ENCODE results near the gene TDP1. TPM values are rescaled to one million over a fixed set of nuclear protein-coding genes. Genes with fewer than 3 reads are reported as not detected.

Gene TDP1
- total RNA-seq, 2 experiments from 2014 or later, result 65.9 to 75.3 TPM

DNA sequence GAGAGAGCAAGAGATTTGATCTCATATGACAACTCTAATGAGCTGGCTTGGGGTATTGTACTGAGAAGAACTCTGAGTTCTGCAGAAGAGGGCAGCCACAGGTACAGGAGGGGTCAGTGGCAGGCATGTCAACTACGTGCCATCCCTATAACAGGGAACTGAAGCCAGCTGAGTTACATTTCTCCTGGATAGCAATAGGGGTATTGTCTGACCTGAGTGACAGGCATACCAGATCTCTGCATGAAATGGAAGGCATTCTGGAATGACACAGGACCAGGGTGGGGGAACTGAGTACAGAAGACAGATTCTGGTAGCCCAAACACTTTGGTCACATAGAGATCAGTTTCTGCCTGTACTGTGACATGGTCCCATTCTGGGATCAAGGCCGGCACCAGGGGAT is 37.0 kb upstream of the TDP1 start:
- Histone ChIP-seq H3K27ac (ENCODE audit: low read depth, low read length, poor library complexity, severe bottlenecking) (no peak overlapping the region), H3K4me2 (ENCODE audit: low read length) (no peak overlapping the region), H2AFZ (ENCODE audit: low read length) (no peak overlapping the region), H3K9me3 (ENCODE audit: low read length) (no peaks in the 10 kb centered on the region), H3K9me2 (ENCODE audit: insufficient read depth, low read length) (no peaks in the 10 kb centered on the region), H3K4me3 (ENCODE audit: low read depth, low read length, poor library complexity, severe bottlenecking) (no peak overlapping the region), H3K79me2 (ENCODE audit: insufficient read depth, low read depth, low read length) (no peaks in the 10 kb centered on the region), H3K36me3 (ENCODE audit: insufficient read depth, low read length) (no peaks in the 10 kb centered on the region), H3K4me1 (ENCODE audit: insufficient read depth, low read length, poor library complexity, severe bottlenecking) (no peaks in the 10 kb centered on the region), H4K20me1 (ENCODE audit: insufficient read depth, low read length) (no peaks in the 10 kb centered on the region)
- intact Hi-C loops (cut with micrococcal nuclease; ENCODE audit: unreplicated experiment), result loop anchor here (5.0 kb wide), 1 partner anchor 501 kb away; the partner anchor contains the start of gene FOXN3
- TF ChIP-seq, protein P1, sequence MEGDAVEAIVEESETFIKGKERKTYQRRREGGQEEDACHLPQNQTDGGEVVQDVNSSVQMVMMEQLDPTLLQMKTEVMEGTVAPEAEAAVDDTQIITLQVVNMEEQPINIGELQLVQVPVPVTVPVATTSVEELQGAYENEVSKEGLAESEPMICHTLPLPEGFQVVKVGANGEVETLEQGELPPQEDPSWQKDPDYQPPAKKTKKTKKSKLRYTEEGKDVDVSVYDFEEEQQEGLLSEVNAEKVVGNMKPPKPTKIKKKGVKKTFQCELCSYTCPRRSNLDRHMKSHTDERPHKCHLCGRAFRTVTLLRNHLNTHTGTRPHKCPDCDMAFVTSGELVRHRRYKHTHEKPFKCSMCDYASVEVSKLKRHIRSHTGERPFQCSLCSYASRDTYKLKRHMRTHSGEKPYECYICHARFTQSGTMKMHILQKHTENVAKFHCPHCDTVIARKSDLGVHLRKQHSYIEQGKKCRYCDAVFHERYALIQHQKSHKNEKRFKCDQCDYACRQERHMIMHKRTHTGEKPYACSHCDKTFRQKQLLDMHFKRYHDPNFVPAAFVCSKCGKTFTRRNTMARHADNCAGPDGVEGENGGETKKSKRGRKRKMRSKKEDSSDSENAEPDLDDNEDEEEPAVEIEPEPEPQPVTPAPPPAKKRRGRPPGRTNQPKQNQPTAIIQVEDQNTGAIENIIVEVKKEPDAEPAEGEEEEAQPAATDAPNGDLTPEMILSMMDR (conservative IDR thresholded peaks at IDR 0.05; ENCODE audit: low read length), result no peak
- TF ChIP-seq EZH2phosphoT487 (IDR thresholded peaks at IDR 0.05; ENCODE audit: borderline replicate concordance, low read depth, low read length), result no peak
- no TSS peak for BruUV-seq (replicated peaks)
- DNase-seq (ENCODE audit: low spot score), result no peak
- POLR2A ChIA-PET, result no interaction called here
- CTCF ChIA-PET (ENCODE audit: unreplicated experiment), result no interaction called here

DNA sequence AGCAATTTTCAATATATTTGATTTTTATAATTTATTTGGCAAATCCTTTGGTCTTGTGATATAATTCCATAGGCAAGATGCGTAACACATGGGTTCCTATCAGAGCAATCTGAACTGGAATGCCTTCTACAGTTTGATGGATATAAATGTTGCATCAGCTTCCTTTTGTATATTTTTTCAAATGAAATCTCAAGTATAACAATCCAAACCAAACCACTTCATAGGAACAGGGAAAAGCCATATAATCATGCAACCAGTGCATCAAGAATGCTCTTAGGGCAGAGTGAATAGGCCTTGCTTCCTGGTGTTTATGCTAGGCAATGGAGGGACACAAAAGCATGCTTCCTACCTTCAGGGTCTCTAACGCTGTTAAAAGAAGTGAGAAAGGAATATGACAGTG is 35.7 kb upstream of the TDP1 start:
- Histone ChIP-seq H3K4me2 (ENCODE audit: low read length) (no peak overlapping the region), H3K79me2 (ENCODE audit: insufficient read depth, low read depth, low read length) (no peaks in the 10 kb centered on the region), H3K27ac (ENCODE audit: low read depth, low read length, poor library complexity, severe bottlenecking) (no peak overlapping the region), H3K9me2 (ENCODE audit: insufficient read depth, low read length) (no peaks in the 10 kb centered on the region), H3K4me3 (ENCODE audit: low read depth, low read length, poor library complexity, severe bottlenecking) (no peak overlapping the region), H2AFZ (ENCODE audit: low read length) (no peak overlapping the region), H3K9me3 (ENCODE audit: low read length) (no peaks in the 10 kb centered on the region), H3K36me3 (ENCODE audit: insufficient read depth, low read length) (0 out of 2 replicates have a peak, but pooled peaks cover 4% of the 10 kb centered on the region), H3K4me1 (ENCODE audit: insufficient read depth, low read length, poor library complexity, severe bottlenecking) (no peaks in the 10 kb centered on the region), H4K20me1 (ENCODE audit: insufficient read depth, low read length) (no peaks in the 10 kb centered on the region)
- no peak for TF ChIP-seq EZH2phosphoT487 (IDR thresholded peaks at IDR 0.05; ENCODE audit: borderline replicate concordance, low read depth, low read length)
- TF ChIP-seq, protein P1 (conservative IDR thresholded peaks at IDR 0.05; ENCODE audit: low read length), result no peak
- BruUV-seq (replicated peaks), result no TSS peak
- POLR2A ChIA-PET, result interaction anchor here (0.7 kb wide), 1 partner anchor 129 kb away, joined by 3 read pairs; no protein-coding TSS in a partner anchor
- intact Hi-C loops (cut with micrococcal nuclease; ENCODE audit: unreplicated experiment), result no loop called here
- CTCF ChIA-PET (ENCODE audit: unreplicated experiment), result no interaction called here
- no peak for DNase-seq (ENCODE audit: low spot score)

DNA sequence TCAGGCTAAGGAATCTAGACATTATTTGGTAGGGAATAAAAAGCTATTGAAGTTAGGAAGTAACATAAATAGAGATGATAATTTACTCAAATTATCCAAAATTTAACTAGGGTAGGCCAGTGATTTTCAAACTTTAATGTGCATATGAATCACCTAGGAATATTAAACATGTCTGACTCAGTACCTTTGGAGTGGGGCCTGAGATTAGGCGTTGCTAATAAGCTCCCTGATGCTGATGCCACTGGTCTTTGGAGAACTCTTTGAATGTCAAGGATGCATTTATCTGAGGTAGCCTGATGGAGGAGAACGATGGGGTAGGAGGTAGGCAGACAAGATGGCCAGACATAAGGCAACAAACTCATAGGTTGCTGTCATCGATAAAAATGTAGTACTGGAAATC is 34.4 kb upstream of the TDP1 start:
- ChIA-PET POLR2A (interaction anchor here (0.6 kb wide), 1 partner anchor 1524 kb away, joined by 3 read pairs; no protein-coding TSS in a partner anchor), CTCF (ENCODE audit: unreplicated experiment) (no interaction called here)
- no peak for DNase-seq (ENCODE audit: low spot score)
- Histone ChIP-seq H2AFZ (ENCODE audit: low read length) (no peak overlapping the region), H3K9me2 (ENCODE audit: insufficient read depth, low read length) (no peaks in the 10 kb centered on the region), H4K20me1 (ENCODE audit: insufficient read depth, low read length) (no peaks in the 10 kb centered on the region), H3K79me2 (ENCODE audit: insufficient read depth, low read depth, low read length) (no peaks in the 10 kb centered on the region), H3K27ac (ENCODE audit: low read depth, low read length, poor library complexity, severe bottlenecking) (no peak overlapping the region), H3K9me3 (ENCODE audit: low read length) (no peaks in the 10 kb centered on the region), H3K36me3 (ENCODE audit: insufficient read depth, low read length) (0 out of 2 replicates have a peak, but pooled peaks cover 4% of the 10 kb centered on the region), H3K4me3 (ENCODE audit: low read depth, low read length, poor library complexity, severe bottlenecking) (no peak overlapping the region), H3K4me2 (ENCODE audit: low read length) (no peak overlapping the region), H3K4me1 (ENCODE audit: insufficient read depth, low read length, poor library complexity, severe bottlenecking) (no peaks in the 10 kb centered on the region)
- TF ChIP-seq, protein P1 (conservative IDR thresholded peaks at IDR 0.05; ENCODE audit: low read length), result no peak
- TF ChIP-seq EZH2phosphoT487 (IDR thresholded peaks at IDR 0.05; ENCODE audit: borderline replicate concordance, low read depth, low read length), result no peak
- intact Hi-C loops (cut with micrococcal nuclease; ENCODE audit: unreplicated experiment), result no loop called here
- BruUV-seq (replicated peaks), result no TSS peak
